PFSK-1 (cell line): ENCODE measurements around the gene CACNA1C.

Source experiments
- FOXP2 ChIP-seq: optimal IDR thresholded peaks from 2 replicates; pipeline ENCODE3; 2011; ENCODE audit warnings: borderline replicate concordance, control low read depth, inconsistent platforms; ENCODE audit not compliant: insufficient read depth; ENCODE audit errors: extremely low read length, extremely low read depth
- POLR2AphosphoS5 ChIP-seq: IDR thresholded peaks from 2 replicates; pipeline ENCODE4 v1.6.1; 2012; ENCODE audit warnings: low read depth, mild to moderate bottlenecking, control low read depth, low read length, moderate library complexity
- REST ChIP-seq, 2 experiments: IDR thresholded peaks; 2 replicates each; pipeline versions ENCODE4 v1.6.1 to v1.8.0; 2011 to 2012; ENCODE audit warnings: low read depth in 2 of 2, low read length in 2 of 2, control low read depth in 1 of 2, inconsistent platforms in 1 of 2, mild to moderate bottlenecking in 1 of 2, moderate library complexity in 1 of 2; ENCODE audit not compliant: insufficient read depth in 1 of 2
- SIN3A ChIP-seq: IDR thresholded peaks from 2 replicates; pipeline ENCODE4 v1.6.1; 2012; ENCODE audit warnings: mild to moderate bottlenecking, low read length, moderate library complexity, borderline replicate concordance; ENCODE audit not compliant: insufficient read depth
- TAF1 ChIP-seq: IDR thresholded peaks from 2 replicates; pipeline ENCODE4 v1.6.1; 2012; ENCODE audit warnings: low read length, control low read depth, borderline replicate concordance; ENCODE audit not compliant: insufficient read depth

CACNA1C gene

GRCh38 chr12:2479851-2480535, 427.2 kb downstream of the CACNA1C start:
- no peak for TF ChIP-seq FOXP2
- no peak for TF ChIP-seq REST (IDR thresholded peaks at IDR 0.05; ENCODE audit: insufficient read depth in 1 of 2, low read depth in 2 of 2, low read length in 2 of 2)

DNA sequence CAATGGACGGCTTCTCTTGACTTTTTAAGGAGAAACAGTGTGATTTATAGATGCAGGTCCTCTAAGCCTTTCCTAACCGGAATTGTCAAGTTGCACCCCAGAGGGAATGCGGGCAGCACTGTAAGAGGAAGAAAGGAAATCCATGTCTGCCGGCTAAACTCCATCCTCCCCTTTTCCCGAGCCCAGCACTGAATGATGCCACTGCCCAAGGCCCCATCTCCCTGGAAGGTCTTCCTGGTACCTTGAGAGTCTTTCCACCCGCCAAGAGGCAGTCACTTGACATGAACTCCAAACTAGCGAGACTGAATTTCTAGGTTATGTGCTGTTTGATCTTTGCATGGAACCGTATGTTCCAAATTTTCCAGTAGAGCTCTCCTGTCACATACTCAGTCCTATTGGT, 428.6 kb downstream of the CACNA1C start:
- TF ChIP-seq SIN3A (no peak), REST (IDR thresholded peaks at IDR 0.05; ENCODE audit: insufficient read depth in 1 of 2, low read depth in 2 of 2, low read length in 2 of 2) (no peak), POLR2AphosphoS5 (no peak), TAF1 (no peak), FOXP2 (no peak)

GRCh38 chr12:2481951-2482350, 429.2 kb downstream of the CACNA1C start:
- no peak for TF ChIP-seq REST (IDR thresholded peaks at IDR 0.05; ENCODE audit: insufficient read depth in 1 of 2, low read depth in 2 of 2, low read length in 2 of 2)
- TF ChIP-seq TAF1: no peak
- no peak for TF ChIP-seq SIN3A
- no peak for TF ChIP-seq POLR2AphosphoS5

GRCh38 chr12:2482938-2483660, 430.3 kb downstream of the CACNA1C start:
- TF ChIP-seq SIN3A (no peak), POLR2AphosphoS5 (no peak), FOXP2 (no peak), TAF1 (no peak), REST (IDR thresholded peaks at IDR 0.05; ENCODE audit: insufficient read depth in 1 of 2, low read depth in 2 of 2, low read length in 2 of 2) (no peak)
